Activated CD4-positive, alpha-beta T cell treated with anti-CD3 and anti-CD28 coated beads, Interleukin-2, amount 10 ng/mL, durations not matched to agents 7 days and 5 days (primary cell): ENCODE data around the gene TPCN1. TPM values are rescaled to one million over a fixed set of nuclear protein-coding genes. Genes with fewer than 3 reads are reported as not detected.
A peak's percentile ranks its signal among the peaks of the same experiment; 100 is the strongest.

Source experiments
- CTCF ChIA-PET: fragments of 350-600 bp; sonication (Branson Sonifier 250); formaldehyde crosslinking; loops from one replicate; lab custom pipeline; 2021; ENCODE audit warnings: antibody characterized with exemption; lab: Charles Lee
- POLR2A ChIA-PET: fragments of 350-600 bp; sonication (Branson Sonifier 250); formaldehyde crosslinking; loops from one replicate; lab custom pipeline; 2021; ENCODE audit warnings: antibody characterized with exemption; lab: Charles Lee
- DNase-seq: peaks from one replicate; pipeline ENCODE4 v3.0.0-alpha.2; 2020
- H3K27ac Mint-ChIP-seq: one replicate; pipeline ENCODE4 v1.8.0; 2021; ENCODE audit warnings: mild to moderate bottlenecking, moderate library complexity, mixed read lengths
- H3K27me3 Mint-ChIP-seq: one replicate; pipeline ENCODE4 v1.8.0; 2021; ENCODE audit warnings: mixed read lengths
- H3K36me3 Mint-ChIP-seq: one replicate; pipeline ENCODE4 v1.8.0; 2021; ENCODE audit warnings: low read depth, mixed read lengths
- H3K4me1 Mint-ChIP-seq: one replicate; pipeline ENCODE4 v1.8.0; 2021; ENCODE audit warnings: mixed read lengths
- H3K4me3 Mint-ChIP-seq: one replicate; pipeline ENCODE4 v1.8.0; 2021; ENCODE audit warnings: mild to moderate bottlenecking, moderate library complexity, mixed read lengths
- H3K9me3 Mint-ChIP-seq: one replicate; pipeline ENCODE4 v1.8.0; 2021; ENCODE audit warnings: mixed read lengths
- total RNA-seq, 2 experiments: library from RNA; stranded (reverse); gene quantifications; one replicate each; pipeline ENCODE4 v1.2.3, GENCODE V29; 2021

The TPCN1 gene
- total RNA-seq, 2 experiments from 2014 or later, result 18.6 to 20.9 TPM

GRCh38 chr12:113249546-113249945 is 28.3 kb downstream of the TPCN1 start:
- Mint-ChIP-seq H3K4me1 (no peaks in the 10 kb centered on the region), H3K27ac (no peak overlapping the region), H3K36me3 (peaks cover 17% of the 10 kb centered on the region), H3K27me3 (no peaks in the 10 kb centered on the region), H3K9me3 (peaks cover 13% of the 10 kb centered on the region), H3K4me3 (no peak overlapping the region)
- no peak for DNase-seq
- POLR2A ChIA-PET, result no interaction called here
- CTCF ChIA-PET, result interaction anchor here (1.2 to 2.2 kb wide), 3 partner anchors 8 to 27 kb away, joined by 4 read pairs; no protein-coding TSS in a partner anchor

- CTCF ChIA-PET, result interaction anchor here (1.2 to 2.2 kb wide), 3 partner anchors 8 to 27 kb away, joined by 4 read pairs; no protein-coding TSS in a partner anchor
- H3K4me1 Mint-ChIP-seq, result no peaks in the 10 kb centered on the region
- H3K9me3 Mint-ChIP-seq, result peaks cover 13% of the 10 kb centered on the region
- H3K4me3 Mint-ChIP-seq, result no peak overlapping the region
- no peaks in the 10 kb centered on the region for H3K27me3 Mint-ChIP-seq
- peaks cover 22% of the 10 kb centered on the region for H3K36me3 Mint-ChIP-seq
- H3K27ac Mint-ChIP-seq, result no peak overlapping the region
- POLR2A ChIA-PET, result no interaction called here
- DNase-seq, result no peak
Measured at GRCh38 chr12:113250045-113250444, 28.8 kb downstream of the TPCN1 start.

GRCh38 chr12:113251404-113252070 is 30.3 kb downstream of the TPCN1 start:
- H3K27ac Mint-ChIP-seq, result no peak overlapping the region
- H3K36me3 Mint-ChIP-seq, result peaks cover 23% of the 10 kb centered on the region
- H3K4me3 Mint-ChIP-seq, result no peak overlapping the region
- no peak for DNase-seq
- H3K9me3 Mint-ChIP-seq, result peaks cover 13% of the 10 kb centered on the region
- ChIA-PET CTCF (interaction anchor here (0.6 to 1.5 kb wide), 4 partner anchors 13 to 150 kb away, joined by 3 to 4 read pairs (median 3); no protein-coding TSS in a partner anchor), POLR2A (no interaction called here)
- H3K4me1 Mint-ChIP-seq, result no peaks in the 10 kb centered on the region
- no peaks in the 10 kb centered on the region for H3K27me3 Mint-ChIP-seq

GRCh38 chr12:113252494-113252893 is 31.2 kb downstream of the TPCN1 start:
- ChIA-PET CTCF (no interaction called here), POLR2A (no interaction called here)
- H3K36me3 Mint-ChIP-seq, result peaks cover 23% of the 10 kb centered on the region
- peaks cover 13% of the 10 kb centered on the region for H3K9me3 Mint-ChIP-seq
- H3K27me3 Mint-ChIP-seq, result no peaks in the 10 kb centered on the region
- no peak overlapping the region for H3K27ac Mint-ChIP-seq
- H3K4me1 Mint-ChIP-seq, result no peaks in the 10 kb centered on the region
- no peak for DNase-seq
- no peak overlapping the region for H3K4me3 Mint-ChIP-seq

- Mint-ChIP-seq H3K27me3 (no peaks in the 10 kb centered on the region), H3K9me3 (peaks cover 13% of the 10 kb centered on the region), H3K4me1 (no peaks in the 10 kb centered on the region), H3K4me3 (no peak overlapping the region), H3K27ac (no peak overlapping the region), H3K36me3 (peaks cover 23% of the 10 kb centered on the region)
- no peak for DNase-seq
- ChIA-PET POLR2A (no interaction called here), CTCF (interaction anchor here (1.1 to 1.4 kb wide), 2 partner anchors 15 to 29 kb away, joined by 3 to 4 read pairs; no protein-coding TSS in a partner anchor)
Measured at GRCh38 chr12:113253532-113254285, 32.4 kb downstream of the TPCN1 start.

GRCh38 chr12:113254298-113254697 is 33.0 kb downstream of the TPCN1 start:
- no peak overlapping the region for H3K4me3 Mint-ChIP-seq
- H3K36me3 Mint-ChIP-seq, result peaks cover 27% of the 10 kb centered on the region
- POLR2A ChIA-PET, result no interaction called here
- no peak for DNase-seq
- CTCF ChIA-PET, result interaction anchor here (1.1 to 1.4 kb wide), 2 partner anchors 15 to 30 kb away, joined by 3 to 4 read pairs; no protein-coding TSS in a partner anchor
- no peak overlapping the region for H3K27ac Mint-ChIP-seq
- no peaks in the 10 kb centered on the region for H3K27me3 Mint-ChIP-seq
- peaks cover 16% of the 10 kb centered on the region for H3K9me3 Mint-ChIP-seq
- peaks cover 3% of the 10 kb centered on the region for H3K4me1 Mint-ChIP-seq

GRCh38 chr12:113257564-113257963 is 36.3 kb downstream of the TPCN1 start:
- ChIA-PET CTCF (interaction anchor here (0.6 to 1.6 kb wide), 4 partner anchors 8 to 29 kb away, joined by 3 to 4 read pairs (median 4); no protein-coding TSS in a partner anchor), POLR2A (no interaction called here)
- H3K9me3 Mint-ChIP-seq, result peaks cover 14% of the 10 kb centered on the region
- H3K36me3 Mint-ChIP-seq, result peaks cover 29% of the 10 kb centered on the region
- no peak overlapping the region for H3K4me3 Mint-ChIP-seq
- no peak for DNase-seq
- no peak overlapping the region for H3K27ac Mint-ChIP-seq
- H3K27me3 Mint-ChIP-seq, result no peaks in the 10 kb centered on the region
- H3K4me1 Mint-ChIP-seq, result peaks cover 26% of the 10 kb centered on the region

- no peak for DNase-seq
- Mint-ChIP-seq H3K9me3 (peaks cover 2% of the 10 kb centered on the region), H3K4me3 (no peak overlapping the region), H3K27ac (no peak overlapping the region), H3K4me1 (peaks cover 43% of the 10 kb centered on the region), H3K36me3 (peaks cover 21% of the 10 kb centered on the region), H3K27me3 (no peaks in the 10 kb centered on the region)
- CTCF ChIA-PET, result interaction anchor here (0.7 to 1.3 kb wide), 3 partner anchors 39 to 186 kb away, joined by 3 to 4 read pairs (median 3); no protein-coding TSS in a partner anchor
- POLR2A ChIA-PET, result no interaction called here
Measured at GRCh38 chr12:113260127-113260526, 38.9 kb downstream of the TPCN1 start.

GRCh38 chr12:113260636-113261300 is 39.5 kb downstream of the TPCN1 start:
- H3K4me1 Mint-ChIP-seq, result peaks cover 44% of the 10 kb centered on the region
- ChIA-PET CTCF (interaction anchor here (0.6 to 1.3 kb wide), 5 partner anchors 9 to 185 kb away, joined by 3 to 4 read pairs (median 3); partner anchors contain the start of gene DDX54), POLR2A (no interaction called here)
- H3K36me3 Mint-ChIP-seq, result peaks cover 24% of the 10 kb centered on the region
- H3K4me3 Mint-ChIP-seq, result no peak overlapping the region
- no peak for DNase-seq
- no peak overlapping the region for H3K27ac Mint-ChIP-seq
- no peaks in the 10 kb centered on the region for H3K27me3 Mint-ChIP-seq
- H3K9me3 Mint-ChIP-seq, result peaks cover 2% of the 10 kb centered on the region

- ChIA-PET CTCF (interaction anchor here (0.6 to 1.2 kb wide), 3 partner anchors 8 to 77 kb away, joined by 3 read pairs; partner anchors contain the start of gene DDX54), POLR2A (interaction anchor here (0.5 kb wide), 1 partner anchor 25 kb away, joined by 3 read pairs; no protein-coding TSS in a partner anchor)
- peaks cover 31% of the 10 kb centered on the region for H3K36me3 Mint-ChIP-seq
- peak overlapping the region; percentile 52 for H3K4me3 Mint-ChIP-seq
- no peaks in the 10 kb centered on the region for H3K27me3 Mint-ChIP-seq
- H3K9me3 Mint-ChIP-seq, result peaks cover 2% of the 10 kb centered on the region
- H3K27ac Mint-ChIP-seq, result peak overlapping the region; percentile 88
- H3K4me1 Mint-ChIP-seq, result peaks cover 44% of the 10 kb centered on the region
- DNase-seq, result peak; percentile 57
Measured at GRCh38 chr12:113261847-113262470, 40.7 kb downstream of the TPCN1 start.

- peaks cover 2% of the 10 kb centered on the region for H3K9me3 Mint-ChIP-seq
- H3K4me3 Mint-ChIP-seq, result no peak overlapping the region
- peaks cover 44% of the 10 kb centered on the region for H3K4me1 Mint-ChIP-seq
- H3K27me3 Mint-ChIP-seq, result no peaks in the 10 kb centered on the region
- no peak for DNase-seq
- ChIA-PET POLR2A (no interaction called here), CTCF (interaction anchor here (0.7 to 1.2 kb wide), 2 partner anchors 17 to 166 kb away, joined by 3 read pairs; no protein-coding TSS in a partner anchor)
- peak overlapping the region; percentile 88 for H3K27ac Mint-ChIP-seq
- H3K36me3 Mint-ChIP-seq, result peaks cover 33% of the 10 kb centered on the region
Measured at GRCh38 chr12:113262710-113263109, 41.4 kb downstream of the TPCN1 start.
